ENCODE results near the gene HS2ST1.

- no peak for TF ChIP-seq POLR2A (IDR thresholded peaks at IDR 0.05)
- TF ChIP-seq CTCF (IDR thresholded peaks at IDR 0.05): no peak
- TF ChIP-seq POLR2AphosphoS5 (IDR thresholded peaks at IDR 0.05): no peak
- TF ChIP-seq EP300 (IDR thresholded peaks at IDR 0.05): no peak
Observed at GRCh38 chr1:87129606-87130005, 215.2 kb downstream of the HS2ST1 start.
